GM18868 (cell line): Measurements from ENCODE around the gene HS3ST3A1.
"Not testable (repeated sequence)": the region's sequence is repeated elsewhere in the genome, so short reads cannot be mapped to it uniquely, and the experiment has no call there.

Experiments used
- ATAC-seq: cut with Tn5 transposase; IDR thresholded peaks from one replicate; pipeline ENCODE4 v1.9.1; 2021; ENCODE audit warnings: mild to moderate bottlenecking, moderate library complexity; ENCODE audit not compliant: unreplicated experiment

HS3ST3A1 gene

GRCh38 chr17:13576661-13577526, 24.8 kb downstream of the HS3ST3A1 start:
- ATAC-seq = no peak

- ATAC-seq = no peak
Measured at GRCh38 chr17:13575922-13576419, 25.8 kb downstream of the HS3ST3A1 start.

GRCh38 chr17:13575466-13575865, 26.3 kb downstream of the HS3ST3A1 start:
- ATAC-seq = no peak

GRCh38 chr17:13572581-13572980, 29.1 kb downstream of the HS3ST3A1 start:
- ATAC-seq = no peak

GRCh38 chr17:13569398-13570123, 32.2 kb downstream of the HS3ST3A1 start:
- no peak for ATAC-seq

GRCh38 chr17:13568582-13569397, 32.9 kb downstream of the HS3ST3A1 start:
- no peak for ATAC-seq

- no peak for ATAC-seq
Measured at GRCh38 chr17:13563866-13564265, 37.9 kb downstream of the HS3ST3A1 start.

GRCh38 chr17:13562271-13562800, 39.4 kb downstream of the HS3ST3A1 start:
- ATAC-seq = no peak

- no peak for ATAC-seq
Measured at GRCh38 chr17:13561606-13562270, 40.0 kb downstream of the HS3ST3A1 start.

- ATAC-seq = no peak
Measured at GRCh38 chr17:13560935-13561334, 40.8 kb downstream of the HS3ST3A1 start.

GRCh38 chr17:13558588-13558987, 43.1 kb downstream of the HS3ST3A1 start:
- ATAC-seq = no peak

- no peak for ATAC-seq
Measured at GRCh38 chr17:13557077-13557476, 44.7 kb downstream of the HS3ST3A1 start.

- no peak for ATAC-seq
Measured at GRCh38 chr17:13554231-13554630, 47.5 kb downstream of the HS3ST3A1 start.

- no peak for ATAC-seq
Measured at GRCh38 chr17:13550291-13550690, 51.4 kb downstream of the HS3ST3A1 start.

- ATAC-seq = not testable (repeated sequence)
Measured at GRCh38 chr17:13548576-13548975, 53.2 kb downstream of the HS3ST3A1 start.

GRCh38 chr17:13546851-13547250, 54.9 kb downstream of the HS3ST3A1 start:
- ATAC-seq = no peak

GRCh38 chr17:13545941-13546340, 55.8 kb downstream of the HS3ST3A1 start:
- ATAC-seq = no peak

- ATAC-seq = no peak
Measured at GRCh38 chr17:13544765-13545164, 57.0 kb downstream of the HS3ST3A1 start.

GRCh38 chr17:13544292-13544691, 57.4 kb downstream of the HS3ST3A1 start:
- no peak for ATAC-seq

GRCh38 chr17:13542636-13543035, 59.1 kb downstream of the HS3ST3A1 start:
- ATAC-seq = no peak
